ENCODE data around the gene PBRM1.

Gene PBRM1

GRCh38 chr3:52689151-52689550, 3.4 kb upstream of the PBRM1 start:
- no peak overlapping the region for H2AFZ ChIP-seq
- no peak overlapping the region for H3K4me2 ChIP-seq (ENCODE audit: low read length)
- H3K9me3 ChIP-seq (ENCODE audit: control insufficient read depth, low read length): no peaks in the 10 kb centered on the region
- TF ChIP-seq, protein P1, sequence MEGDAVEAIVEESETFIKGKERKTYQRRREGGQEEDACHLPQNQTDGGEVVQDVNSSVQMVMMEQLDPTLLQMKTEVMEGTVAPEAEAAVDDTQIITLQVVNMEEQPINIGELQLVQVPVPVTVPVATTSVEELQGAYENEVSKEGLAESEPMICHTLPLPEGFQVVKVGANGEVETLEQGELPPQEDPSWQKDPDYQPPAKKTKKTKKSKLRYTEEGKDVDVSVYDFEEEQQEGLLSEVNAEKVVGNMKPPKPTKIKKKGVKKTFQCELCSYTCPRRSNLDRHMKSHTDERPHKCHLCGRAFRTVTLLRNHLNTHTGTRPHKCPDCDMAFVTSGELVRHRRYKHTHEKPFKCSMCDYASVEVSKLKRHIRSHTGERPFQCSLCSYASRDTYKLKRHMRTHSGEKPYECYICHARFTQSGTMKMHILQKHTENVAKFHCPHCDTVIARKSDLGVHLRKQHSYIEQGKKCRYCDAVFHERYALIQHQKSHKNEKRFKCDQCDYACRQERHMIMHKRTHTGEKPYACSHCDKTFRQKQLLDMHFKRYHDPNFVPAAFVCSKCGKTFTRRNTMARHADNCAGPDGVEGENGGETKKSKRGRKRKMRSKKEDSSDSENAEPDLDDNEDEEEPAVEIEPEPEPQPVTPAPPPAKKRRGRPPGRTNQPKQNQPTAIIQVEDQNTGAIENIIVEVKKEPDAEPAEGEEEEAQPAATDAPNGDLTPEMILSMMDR (IDR thresholded peaks at IDR 0.05): no peak
- H3K36me3 ChIP-seq (ENCODE audit: control insufficient read depth, insufficient read depth, low read length): no peaks in the 10 kb centered on the region
- H3K4me1 ChIP-seq: peaks cover 3% of the 10 kb centered on the region
- H3K79me2 ChIP-seq: no peaks in the 10 kb centered on the region
- H3K4me3 ChIP-seq (ENCODE audit: low read depth, low read length): no peak overlapping the region
- no peaks in the 10 kb centered on the region for H3K27me3 ChIP-seq (ENCODE audit: control insufficient read depth, insufficient read depth, low read length)
- no peak overlapping the region for H3K27ac ChIP-seq
- no peak overlapping the region for H3K9ac ChIP-seq

- Histone ChIP-seq H3K4me2 (ENCODE audit: low read length) (no peak overlapping the region), H3K4me3 (ENCODE audit: low read depth, low read length) (no peak overlapping the region), H3K9ac (no peak overlapping the region), H3K79me2 (peaks cover 3% of the 10 kb centered on the region), H3K27ac (no peak overlapping the region), H3K4me1 (peaks cover 3% of the 10 kb centered on the region), H3K27me3 (ENCODE audit: control insufficient read depth, insufficient read depth, low read length) (no peaks in the 10 kb centered on the region), H2AFZ (no peak overlapping the region), H3K9me3 (ENCODE audit: control insufficient read depth, low read length) (no peaks in the 10 kb centered on the region), H3K36me3 (ENCODE audit: control insufficient read depth, insufficient read depth, low read length) (no peaks in the 10 kb centered on the region)
- TF ChIP-seq, protein P1 (IDR thresholded peaks at IDR 0.05): no peak
These were observed 2.6 kb upstream of the PBRM1 start for GRCh38 chr3:52688266-52688665.

DNA sequence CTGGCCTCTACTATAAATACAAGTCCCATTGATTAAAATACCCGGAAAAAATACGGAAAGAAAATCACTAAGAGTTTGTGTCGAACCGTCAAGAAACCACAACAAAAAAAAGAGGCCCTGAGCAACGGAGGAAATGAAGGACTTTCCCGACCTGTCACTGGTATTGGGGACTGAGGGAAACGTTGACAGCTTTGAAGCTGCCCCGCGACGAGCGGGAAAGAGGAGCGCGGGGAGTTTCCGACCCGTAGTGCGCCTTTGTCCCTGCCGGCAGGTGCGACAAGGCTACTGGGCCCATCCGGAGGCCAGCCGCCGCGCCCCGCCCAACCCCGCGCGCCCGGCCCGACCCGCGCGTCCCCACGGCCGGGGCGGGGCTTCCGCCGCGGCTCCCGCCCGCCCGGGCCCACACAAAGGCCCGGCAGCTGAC, 416 bp downstream of the PBRM1 start:
- Histone ChIP-seq H3K79me2 (peaks cover 25% of the 10 kb centered on the region), H3K4me2 (ENCODE audit: low read length) (peak overlapping the region; percentile 92), H3K4me3 (ENCODE audit: low read depth, low read length) (peak overlapping the region; percentile 83), H3K9me3 (ENCODE audit: control insufficient read depth, low read length) (no peaks in the 10 kb centered on the region), H3K36me3 (ENCODE audit: control insufficient read depth, insufficient read depth, low read length) (no peaks in the 10 kb centered on the region), H3K27me3 (ENCODE audit: control insufficient read depth, insufficient read depth, low read length) (no peaks in the 10 kb centered on the region), H3K27ac (peak overlapping the region; percentile 80), H3K4me1 (peaks cover 3% of the 10 kb centered on the region), H2AFZ (peak overlapping the region; percentile 83), H3K9ac (no peak overlapping the region)
- TF ChIP-seq, protein P1 (IDR thresholded peaks at IDR 0.05): no peak

- Histone ChIP-seq H3K4me2 (ENCODE audit: low read length) (peak overlapping the region; percentile 92), H3K9me3 (ENCODE audit: control insufficient read depth, low read length) (no peaks in the 10 kb centered on the region), H3K36me3 (ENCODE audit: control insufficient read depth, insufficient read depth, low read length) (no peaks in the 10 kb centered on the region), H3K4me1 (peaks cover 3% of the 10 kb centered on the region), H3K27ac (no peak overlapping the region), H2AFZ (no peak overlapping the region), H3K4me3 (ENCODE audit: low read depth, low read length) (peak overlapping the region; percentile 83), H3K9ac (no peak overlapping the region), H3K79me2 (peaks cover 34% of the 10 kb centered on the region), H3K27me3 (ENCODE audit: control insufficient read depth, insufficient read depth, low read length) (no peaks in the 10 kb centered on the region)
- TF ChIP-seq, protein P1 (IDR thresholded peaks at IDR 0.05): no peak
These were observed 1.5 kb downstream of the PBRM1 start for GRCh38 chr3:52684184-52684583.

- H3K27me3 ChIP-seq (ENCODE audit: control insufficient read depth, insufficient read depth, low read length): no peaks in the 10 kb centered on the region
- no peak overlapping the region for H3K4me3 ChIP-seq (ENCODE audit: low read depth, low read length)
- no peak overlapping the region for H2AFZ ChIP-seq
- H3K9me3 ChIP-seq (ENCODE audit: control insufficient read depth, low read length): no peaks in the 10 kb centered on the region
- H3K27ac ChIP-seq: no peak overlapping the region
- no peak overlapping the region for H3K4me2 ChIP-seq (ENCODE audit: low read length)
- TF ChIP-seq, protein P1 (IDR thresholded peaks at IDR 0.05): no peak
- peaks cover 34% of the 10 kb centered on the region for H3K79me2 ChIP-seq
- H3K9ac ChIP-seq: no peak overlapping the region
- peaks cover 3% of the 10 kb centered on the region for H3K4me1 ChIP-seq
- no peaks in the 10 kb centered on the region for H3K36me3 ChIP-seq (ENCODE audit: control insufficient read depth, insufficient read depth, low read length)
These were observed 2.1 kb downstream of the PBRM1 start for GRCh38 chr3:52683611-52684010.

Data from parathyroid adenoma (tissue), 2 donors.